Muscle layer of colon (tissue), 2 donors: ENCODE measurements around the gene PDSS2.
"Not testable (repeated sequence)": the region's sequence is repeated elsewhere in the genome, so short reads cannot be mapped to it uniquely, and the experiment has no call there.

ENCODE experiments used
- H3K27ac ChIP-seq: one replicate; pipeline ENCODE4 v1.7.0; 2013; ENCODE audit warnings: low read depth, mild to moderate bottlenecking, low read length, moderate library complexity
- H3K27me3 ChIP-seq, 2 donors: one replicate each; pipeline ENCODE4 v1.7.0; 2013; ENCODE audit warnings: low read length in 2 of 2, mild to moderate bottlenecking in 2 of 2; ENCODE audit not compliant: insufficient read depth in 2 of 2, control insufficient read depth in 1 of 2
- H3K36me3 ChIP-seq: one replicate; pipeline ENCODE4 v1.7.0; 2013; ENCODE audit warnings: mild to moderate bottlenecking, low read length; ENCODE audit not compliant: insufficient read depth
- H3K4me1 ChIP-seq: one replicate; pipeline ENCODE4 v1.7.0; 2013; ENCODE audit warnings: mild to moderate bottlenecking, low read length; ENCODE audit not compliant: insufficient read depth
- H3K4me3 ChIP-seq, 2 donors: one replicate each; pipeline ENCODE4 v1.7.0; 2013; ENCODE audit warnings: low read length in 2 of 2, low read depth in 1 of 2, mild to moderate bottlenecking in 1 of 2, moderate library complexity in 1 of 2
- H3K9ac ChIP-seq: one replicate; pipeline ENCODE4 v1.7.0; 2013; ENCODE audit warnings: low read length
- H3K9me3 ChIP-seq: one replicate; pipeline ENCODE4 v1.7.0; 2013; ENCODE audit warnings: mild to moderate bottlenecking, low read length
- donor health status: abdominal sarcoma.
- donor health status: Adenocarcinoma of cecum.

PDSS2 gene

DNA sequence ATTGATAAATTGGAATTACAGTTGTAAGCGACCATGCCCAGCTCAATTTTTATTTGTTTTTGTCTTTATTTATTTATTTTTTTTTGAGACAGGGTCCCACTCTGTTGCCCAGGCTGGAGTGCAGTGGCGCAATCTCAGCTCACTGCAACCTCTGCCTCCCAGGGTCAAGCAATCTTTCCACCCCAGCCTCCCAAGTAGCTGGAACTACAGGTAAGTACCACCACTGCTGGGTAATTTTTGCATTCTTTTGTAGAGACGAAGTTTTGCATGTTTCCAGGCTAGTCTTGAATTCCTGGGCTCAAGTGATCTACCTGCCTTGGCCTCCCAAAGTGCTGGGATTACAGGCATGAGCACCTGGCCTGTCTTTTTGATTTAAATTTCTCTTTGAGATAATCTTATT is 323.0 kb downstream of the PDSS2 start:
- not testable (repeated sequence) for H3K27ac ChIP-seq, H3K4me3 ChIP-seq, H3K36me3 ChIP-seq, H3K27me3 ChIP-seq, H3K4me1 ChIP-seq, H3K9me3 ChIP-seq, H3K9ac ChIP-seq

DNA sequence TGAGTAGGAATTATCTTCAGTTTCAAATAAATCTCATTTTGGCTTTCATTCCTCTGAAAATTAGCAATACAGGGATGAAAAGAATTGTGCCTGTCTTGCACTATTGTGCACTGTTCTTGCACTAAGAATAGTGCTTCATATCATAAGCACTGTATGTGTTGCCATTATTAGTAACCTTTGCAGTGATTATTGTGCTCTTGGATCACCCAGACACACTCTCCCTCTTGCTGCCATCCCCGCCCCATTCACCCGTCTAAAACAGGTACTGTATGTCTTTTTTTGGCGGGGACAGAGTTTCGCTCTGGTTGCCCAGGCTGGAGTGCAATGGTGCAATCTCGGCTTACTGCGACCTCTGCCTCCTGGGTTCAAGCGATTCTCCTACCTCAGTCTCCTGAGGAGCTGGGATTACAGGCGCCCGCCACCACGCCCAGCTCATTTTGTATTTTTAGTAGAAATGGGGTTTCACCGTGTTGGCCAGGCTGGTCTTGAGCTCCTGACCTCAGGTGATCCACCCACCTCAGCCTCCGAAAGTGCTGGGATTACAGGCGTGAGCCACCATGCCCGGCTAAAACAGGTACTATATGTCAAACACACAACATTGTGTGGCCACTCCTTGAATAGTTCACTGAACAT is 324.2 kb downstream of the PDSS2 start:
- not testable (repeated sequence) for H3K27ac ChIP-seq

DNA sequence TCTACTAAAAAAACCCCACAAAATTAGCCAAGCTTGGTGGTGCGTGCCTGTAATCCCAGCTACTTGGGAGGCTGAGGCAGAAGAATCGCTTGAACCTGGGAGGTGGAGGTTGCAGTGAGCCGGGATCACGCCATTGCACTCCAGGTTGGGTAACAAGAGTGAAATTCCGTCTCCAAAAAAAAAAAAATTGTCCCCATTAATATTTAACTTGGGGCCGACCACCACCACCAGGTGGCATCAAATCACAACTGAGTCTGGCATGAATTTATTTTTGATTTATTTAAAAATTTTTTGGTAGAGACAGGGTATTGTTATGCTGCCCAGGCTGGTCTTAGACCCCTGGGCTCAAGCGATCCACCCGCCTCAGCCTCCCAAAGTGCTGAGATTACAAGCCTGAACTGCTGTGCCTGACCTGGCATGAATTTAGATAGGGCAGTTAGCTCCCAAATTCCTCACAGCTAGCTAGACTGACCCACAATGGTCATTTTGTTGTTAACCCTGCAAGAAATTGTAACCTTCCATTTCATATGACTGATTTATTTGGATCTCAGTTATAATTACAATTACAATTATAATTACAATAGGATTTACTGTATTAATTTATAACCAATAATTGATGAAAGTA is 326.9 kb downstream of the PDSS2 start:
- Histone ChIP-seq H3K4me1 (no peaks in the 10 kb centered on the region), H3K27ac (no peak overlapping the region), H3K9ac (no peak overlapping the region), H3K36me3 (no peaks in the 10 kb centered on the region), H3K27me3 (no peaks in the 10 kb centered on the region), H3K9me3 (no peaks in the 10 kb centered on the region), H3K4me3 (no peak overlapping the region)

More for the DNA sequence above, 324.2 kb downstream of the PDSS2 start:
- H3K36me3 ChIP-seq, H3K9me3 ChIP-seq, H3K9ac ChIP-seq, H3K4me3 ChIP-seq, H3K27me3 ChIP-seq, H3K4me1 ChIP-seq: not testable (repeated sequence)

DNA sequence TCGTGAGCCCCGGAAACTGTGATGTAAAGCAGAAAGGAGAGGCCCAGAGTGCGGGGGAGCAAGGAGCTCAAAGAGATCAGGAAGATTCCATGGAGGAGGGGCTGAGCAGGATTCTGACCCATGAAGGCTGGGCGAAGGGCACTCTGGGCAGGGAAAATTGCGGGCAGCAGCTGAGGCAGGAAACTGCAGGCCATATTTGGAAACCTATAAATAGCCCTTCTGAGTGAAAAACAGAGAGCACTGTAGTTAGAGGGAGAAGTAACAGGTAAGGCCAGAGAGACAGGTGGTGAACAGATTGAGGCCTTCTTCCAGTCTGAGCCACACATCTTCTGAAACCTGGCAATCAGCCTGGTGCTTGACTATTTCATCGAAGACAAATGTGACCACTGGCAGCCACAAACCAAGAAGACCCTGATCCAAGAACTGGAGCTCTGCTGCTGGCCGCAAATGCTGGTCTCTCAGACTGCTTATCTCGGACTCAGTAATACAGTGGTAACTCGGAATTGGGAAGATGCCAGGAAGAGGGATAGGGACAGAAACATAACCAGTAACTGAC is 329.9 kb downstream of the PDSS2 start:
- Histone ChIP-seq H3K9ac (no peak overlapping the region), H3K4me3 (no peak overlapping the region), H3K4me1 (no peaks in the 10 kb centered on the region), H3K36me3 (no peaks in the 10 kb centered on the region), H3K9me3 (no peaks in the 10 kb centered on the region), H3K27ac (no peak overlapping the region), H3K27me3 (no peaks in the 10 kb centered on the region)

DNA sequence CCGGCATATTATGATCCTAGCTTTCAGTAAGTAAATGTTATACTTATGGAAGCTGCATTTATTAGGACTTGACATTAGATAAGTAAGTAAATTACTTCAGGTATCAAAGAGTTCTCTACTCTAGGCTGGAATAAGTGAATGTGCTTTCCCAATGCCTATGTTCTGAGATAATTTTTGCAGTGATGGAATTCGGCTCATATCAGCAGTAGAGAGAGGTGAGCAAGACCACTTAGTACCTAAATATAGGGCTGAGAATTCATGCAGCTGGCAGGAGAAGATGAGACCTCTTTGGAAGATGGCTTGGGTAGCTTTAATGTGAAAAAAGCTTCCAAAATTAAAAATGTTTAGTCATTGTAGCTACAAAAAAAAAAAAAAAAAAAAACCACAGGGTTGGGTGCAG is 330.8 kb downstream of the PDSS2 start:
- Histone ChIP-seq H3K36me3 (no peaks in the 10 kb centered on the region), H3K27ac (no peak overlapping the region), H3K4me3 (no peak overlapping the region), H3K27me3 (no peaks in the 10 kb centered on the region), H3K4me1 (no peaks in the 10 kb centered on the region), H3K9me3 (no peaks in the 10 kb centered on the region), H3K9ac (no peak overlapping the region)

DNA sequence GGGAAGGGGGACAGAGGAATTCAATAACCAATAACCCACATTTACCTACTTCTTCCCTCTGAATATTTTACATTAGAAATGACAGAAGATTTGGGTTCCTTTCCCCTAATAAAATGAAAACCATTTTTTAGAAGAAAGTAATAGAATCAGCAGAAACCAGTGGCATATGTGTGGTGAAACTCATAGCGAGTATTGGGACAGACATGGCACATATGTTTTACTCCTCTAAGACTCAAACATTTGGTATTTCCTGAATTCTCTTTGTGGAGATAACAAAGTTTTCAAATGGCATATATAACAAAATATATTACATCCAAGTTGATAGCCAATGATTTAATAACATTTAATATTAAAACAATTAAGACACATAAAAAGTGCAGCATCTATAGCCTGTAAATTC is 331.2 kb downstream of the PDSS2 start:
- H3K9me3 ChIP-seq, result no peaks in the 10 kb centered on the region
- H3K4me1 ChIP-seq, result no peaks in the 10 kb centered on the region
- no peaks in the 10 kb centered on the region for H3K36me3 ChIP-seq
- no peak overlapping the region for H3K4me3 ChIP-seq
- H3K9ac ChIP-seq, result no peak overlapping the region
- no peak overlapping the region for H3K27ac ChIP-seq
- no peaks in the 10 kb centered on the region for H3K27me3 ChIP-seq

DNA sequence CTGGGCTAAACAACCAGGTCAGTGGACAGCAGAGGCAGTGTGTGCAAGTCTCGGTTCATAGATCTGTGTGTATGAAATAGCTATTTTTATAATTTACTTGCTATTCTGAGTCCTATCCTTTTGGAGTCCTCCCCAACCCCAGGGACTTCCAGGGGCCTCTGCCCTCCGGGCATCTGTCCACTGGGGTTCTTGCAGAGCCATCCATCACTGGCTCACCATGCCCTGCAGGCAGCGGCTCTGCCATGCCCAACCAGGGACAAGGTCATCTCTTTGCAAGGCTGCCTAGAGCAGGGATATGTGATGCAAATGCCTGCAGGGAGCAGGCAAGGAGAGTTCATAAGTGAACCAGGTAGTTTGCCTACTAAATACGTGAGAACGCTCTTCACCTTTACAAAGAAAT is 333.6 kb downstream of the PDSS2 start:
- no peak overlapping the region for H3K4me3 ChIP-seq
- H3K9ac ChIP-seq, result no peak overlapping the region
- no peaks in the 10 kb centered on the region for H3K36me3 ChIP-seq
- no peaks in the 10 kb centered on the region for H3K27me3 ChIP-seq
- H3K4me1 ChIP-seq, result no peaks in the 10 kb centered on the region
- no peak overlapping the region for H3K27ac ChIP-seq
- no peaks in the 10 kb centered on the region for H3K9me3 ChIP-seq

DNA sequence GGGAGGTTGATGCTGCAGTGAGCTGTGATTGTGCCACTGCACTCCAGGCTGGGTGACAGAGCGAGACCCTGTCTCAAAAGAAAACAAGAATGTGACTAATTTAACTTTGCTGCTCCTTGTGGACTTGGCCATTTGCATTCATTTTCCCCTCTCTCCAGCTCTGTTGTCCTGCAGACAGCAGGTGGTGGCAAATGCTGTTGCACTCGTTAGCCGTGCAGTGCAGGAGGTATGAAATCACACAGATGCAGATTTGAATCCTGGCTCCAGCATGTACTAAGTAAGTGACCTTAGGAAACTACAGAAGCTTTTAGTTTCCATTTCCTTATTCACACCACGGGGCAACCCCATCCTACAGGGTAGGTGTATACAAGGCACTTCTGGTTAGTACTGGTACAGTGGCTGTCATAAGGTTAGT is 334.4 kb downstream of the PDSS2 start:
- Histone ChIP-seq H3K9ac (no peak overlapping the region), H3K4me1 (no peaks in the 10 kb centered on the region), H3K9me3 (no peaks in the 10 kb centered on the region), H3K27me3 (no peaks in the 10 kb centered on the region), H3K4me3 (no peak overlapping the region), H3K27ac (no peak overlapping the region), H3K36me3 (no peaks in the 10 kb centered on the region)

DNA sequence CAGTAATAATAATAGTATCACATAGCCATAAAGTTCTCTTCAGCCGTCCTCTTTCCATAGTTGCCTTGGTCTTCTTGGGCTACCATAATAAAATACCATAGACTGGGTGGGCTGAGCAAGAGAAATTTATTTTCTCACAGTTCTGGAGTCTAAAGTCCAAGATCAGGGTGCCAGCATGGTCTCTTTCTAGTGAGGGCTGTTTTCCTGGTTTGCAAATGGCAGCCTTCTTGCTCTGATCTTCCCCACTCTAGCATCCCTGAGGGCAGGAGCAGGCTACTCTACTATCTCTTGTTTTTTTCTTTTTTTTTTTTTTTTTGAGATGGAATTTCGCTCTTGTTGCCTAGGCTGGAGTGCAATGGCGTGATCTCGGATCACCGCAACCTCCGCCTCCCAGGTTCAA is 335.9 kb downstream of the PDSS2 start:
- Histone ChIP-seq H3K27me3 (peaks cover 0 to under 1% of the 10 kb centered on the region in 2 donors), H3K27ac (no peak overlapping the region), H3K4me1 (no peaks in the 10 kb centered on the region), H3K4me3 (no peak overlapping the region), H3K36me3 (no peaks in the 10 kb centered on the region), H3K9ac (no peak overlapping the region), H3K9me3 (no peaks in the 10 kb centered on the region)

DNA sequence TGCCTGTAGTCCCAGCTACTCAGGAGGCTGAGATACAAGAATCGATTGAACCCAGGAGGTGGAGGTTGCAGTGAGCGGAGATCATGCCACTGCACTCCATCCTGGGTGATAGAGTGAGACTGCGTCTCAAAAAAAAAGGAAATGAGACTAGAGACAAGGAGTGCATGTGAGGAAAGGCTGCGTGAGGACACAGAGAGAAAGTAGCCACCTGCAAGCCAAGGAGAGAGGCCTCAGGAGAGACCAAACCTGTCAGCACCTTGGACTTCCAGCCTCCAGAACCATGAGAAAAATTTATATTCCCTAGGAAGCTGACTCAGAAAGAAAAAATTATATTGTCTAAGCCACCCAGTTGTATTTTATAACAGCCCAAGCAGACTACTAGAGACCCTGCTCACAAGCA is 336.6 kb downstream of the PDSS2 start:
- Histone ChIP-seq H3K36me3 (no peaks in the 10 kb centered on the region), H3K4me3 (no peak overlapping the region), H3K27me3 (peaks cover 2 to 7% of the 10 kb centered on the region in 2 donors), H3K4me1 (no peaks in the 10 kb centered on the region), H3K27ac (no peak overlapping the region), H3K9ac (no peak overlapping the region), H3K9me3 (no peaks in the 10 kb centered on the region)

DNA sequence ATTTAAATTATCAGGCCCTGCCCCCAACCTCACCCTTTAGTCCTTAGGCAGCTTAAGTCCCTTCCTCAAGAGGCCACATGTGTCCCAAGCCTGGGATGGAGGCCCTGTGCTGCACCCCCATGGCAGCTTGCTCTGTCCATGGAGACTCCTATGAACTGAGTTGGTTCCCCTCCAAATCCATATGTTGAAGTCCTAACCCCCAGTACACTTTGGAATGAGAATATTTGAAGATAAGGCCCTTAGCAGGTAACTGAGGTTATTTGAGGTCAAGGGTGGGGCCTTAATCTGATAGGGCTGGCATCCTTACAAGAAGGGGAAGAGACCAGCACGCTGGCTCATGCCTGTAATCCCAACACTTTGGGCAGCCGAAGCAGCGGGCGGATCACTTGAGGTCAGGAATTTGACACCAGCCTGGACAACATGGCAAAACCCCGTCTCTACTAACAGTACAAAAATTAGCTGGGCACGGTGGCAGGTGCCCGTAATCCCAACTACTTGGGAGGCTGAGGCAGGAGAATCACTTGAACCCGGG is 337.3 kb downstream of the PDSS2 start:
- no peak overlapping the region for H3K4me3 ChIP-seq
- no peaks in the 10 kb centered on the region for H3K9me3 ChIP-seq
- peaks cover 4 to 7% of the 10 kb centered on the region in 2 donors for H3K27me3 ChIP-seq
- H3K4me1 ChIP-seq, result no peaks in the 10 kb centered on the region
- H3K27ac ChIP-seq, result no peak overlapping the region
- H3K9ac ChIP-seq, result no peak overlapping the region
- H3K36me3 ChIP-seq, result no peaks in the 10 kb centered on the region

DNA sequence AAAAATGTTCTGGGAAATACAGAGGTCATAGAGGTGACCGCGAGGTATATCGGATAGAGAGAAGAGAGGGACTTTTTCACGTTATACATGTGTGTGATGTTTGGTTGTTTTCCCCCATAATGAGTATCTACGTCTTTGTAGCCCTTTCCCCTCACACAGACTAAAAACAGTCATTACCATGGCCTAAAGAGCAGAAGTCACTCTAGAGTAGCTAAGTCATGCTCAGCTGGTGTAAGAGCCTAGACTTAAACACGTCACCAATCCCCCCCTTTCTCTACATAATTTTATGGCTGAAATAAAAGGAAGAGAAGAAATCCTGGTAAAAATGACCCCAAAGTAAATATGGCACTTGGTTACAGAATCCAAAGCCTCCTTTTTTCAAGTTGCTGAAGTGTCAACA is 338.1 kb downstream of the PDSS2 start:
- Histone ChIP-seq H3K27me3 (peaks cover 4 to 13% of the 10 kb centered on the region in 2 donors), H3K9ac (no peak overlapping the region), H3K9me3 (no peaks in the 10 kb centered on the region), H3K36me3 (no peaks in the 10 kb centered on the region), H3K4me1 (no peaks in the 10 kb centered on the region), H3K27ac (no peak overlapping the region), H3K4me3 (no peak overlapping the region)
